Cortex of kidney (tissue), 1 donor: ENCODE measurements around the gene MARF1.
"Not testable (repeated sequence)": the region's sequence is repeated elsewhere in the genome, so short reads cannot be mapped to it uniquely, and the experiment has no call there.

Experiments
- DNase-seq: peaks from one replicate; lab custom pipeline; 2025; lab: John Stamatoyannopoulos, UW

MARF1 gene

DNA sequence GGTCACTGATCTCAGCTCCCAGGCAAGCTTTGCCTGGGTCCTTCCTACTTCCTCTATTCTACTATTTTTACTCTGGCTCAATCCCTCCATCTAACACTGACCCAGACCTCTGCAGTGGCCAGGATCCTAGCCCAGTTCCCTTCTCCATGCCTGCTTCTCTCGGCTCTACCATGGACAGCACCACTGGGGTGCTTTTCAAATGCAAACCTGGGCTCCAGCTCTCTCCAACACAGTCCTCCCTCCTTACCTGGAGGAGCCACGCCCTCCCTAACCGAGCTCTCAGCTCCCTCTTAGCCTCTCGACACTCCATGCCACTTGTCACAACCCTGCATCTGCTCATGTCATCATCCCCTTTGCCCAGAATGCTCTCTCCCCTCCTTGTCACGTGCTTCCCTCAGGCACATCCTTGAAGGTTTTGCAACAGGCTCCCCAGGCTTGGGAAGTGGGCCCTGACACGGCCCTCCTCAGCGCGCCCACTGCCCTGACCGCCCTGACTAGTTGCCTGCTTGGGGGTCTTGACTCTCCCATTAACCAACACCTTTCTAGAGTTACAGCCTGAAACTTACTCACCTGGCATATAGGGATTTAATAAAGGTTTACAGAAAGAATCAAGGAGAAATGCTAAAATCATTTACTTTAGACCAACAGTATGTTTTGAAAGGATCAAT lies 41.6 kb downstream of the MARF1 start:
- DNase-seq, result no peak

- no peak for DNase-seq
Observed at GRCh38 chr16:15599303-15600070, 43.5 kb downstream of the MARF1 start.

- DNase-seq, result no peak
Observed at GRCh38 chr16:15598648-15599190, 44.2 kb downstream of the MARF1 start.

DNA sequence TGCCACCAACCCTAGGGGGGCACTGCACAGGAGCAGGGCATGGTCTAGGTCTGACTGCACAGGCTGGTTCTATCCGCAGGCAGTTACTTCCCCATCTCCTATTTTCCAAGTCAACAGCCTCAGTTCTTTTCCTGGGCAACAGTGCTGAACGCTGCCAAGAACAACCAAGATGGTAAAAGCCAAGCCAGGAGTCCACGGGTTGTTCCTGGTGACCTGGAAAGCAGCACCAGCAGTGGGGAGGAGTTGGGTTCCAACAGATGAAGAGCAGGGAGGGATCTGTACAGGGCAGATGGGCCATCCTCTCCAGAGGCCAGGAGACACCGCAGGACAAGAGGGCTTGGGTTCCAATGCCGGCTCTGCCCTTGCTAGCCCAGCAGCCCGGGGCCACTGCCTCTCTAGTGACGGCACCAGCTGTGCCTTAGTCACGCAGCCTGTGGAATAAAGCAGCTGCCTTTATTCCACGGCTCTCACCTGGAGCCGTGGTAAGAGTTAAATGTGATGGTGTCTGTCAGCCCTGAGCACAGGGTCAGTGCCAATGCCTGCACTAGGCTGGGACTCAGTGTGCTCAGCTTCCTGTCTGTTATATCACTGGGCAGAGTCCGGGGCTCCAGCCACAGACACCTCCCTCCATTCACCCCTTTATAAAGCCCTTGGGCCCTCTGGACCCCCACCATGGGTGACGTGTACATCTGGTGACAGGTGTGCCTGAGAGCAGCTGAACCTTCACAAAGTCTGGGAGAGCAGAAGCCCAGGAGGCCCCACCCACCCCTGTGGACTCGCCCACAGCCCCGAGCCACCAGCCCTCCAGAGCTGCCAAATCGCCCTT lies 44.9 kb downstream of the MARF1 start:
- no peak for DNase-seq

GRCh38 chr16:15597135-15597534 lies 45.8 kb downstream of the MARF1 start:
- no peak for DNase-seq

- DNase-seq, result no peak
Observed at GRCh38 chr16:15594711-15595320, 48.1 kb downstream of the MARF1 start.

DNA sequence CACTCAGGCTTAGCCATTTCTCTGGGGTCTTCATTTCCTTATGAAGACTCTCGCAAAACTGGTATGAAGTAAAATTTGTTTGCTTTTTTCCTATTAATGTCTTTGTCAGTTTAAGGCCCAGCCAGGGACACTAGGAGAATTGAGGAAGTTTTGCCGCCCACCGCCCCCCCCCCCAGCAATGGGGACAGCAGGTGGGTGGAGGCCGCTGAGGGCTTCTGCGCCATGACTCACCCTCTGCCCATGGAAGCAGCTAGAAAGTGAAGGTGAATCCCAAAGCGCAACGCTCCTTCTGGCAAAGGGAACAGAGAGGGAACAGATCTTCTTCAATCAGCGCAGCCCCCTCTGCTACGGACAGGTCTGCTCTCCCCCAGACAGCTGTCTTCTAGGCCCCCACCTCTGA lies 49.7 kb downstream of the MARF1 start:
- DNase-seq, result no peak

GRCh38 chr16:15592324-15592723 lies 50.6 kb downstream of the MARF1 start:
- no peak for DNase-seq

GRCh38 chr16:15587152-15587825 lies 55.7 kb downstream of the MARF1 start:
- no peak for DNase-seq

DNA sequence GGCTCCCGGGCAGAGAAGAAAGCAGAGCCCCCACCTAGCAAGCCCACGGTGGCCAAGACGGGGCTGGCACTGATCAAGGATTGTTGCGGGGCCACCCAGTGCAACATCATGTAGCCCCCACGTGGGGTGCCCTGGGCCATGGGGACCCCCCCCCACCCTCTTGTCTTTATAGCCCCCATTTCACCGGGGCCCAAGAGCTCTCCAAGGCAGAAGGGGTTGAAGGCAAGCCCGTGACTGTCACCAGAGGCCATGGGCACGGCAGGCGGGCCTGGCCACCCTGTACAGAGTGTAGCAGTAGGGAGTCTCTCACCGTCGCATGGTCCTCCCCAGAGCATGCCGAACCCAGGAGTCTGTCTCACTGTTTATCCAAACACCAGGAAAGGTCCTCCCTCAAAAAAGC lies 56.2 kb downstream of the MARF1 start:
- no peak for DNase-seq

DNA sequence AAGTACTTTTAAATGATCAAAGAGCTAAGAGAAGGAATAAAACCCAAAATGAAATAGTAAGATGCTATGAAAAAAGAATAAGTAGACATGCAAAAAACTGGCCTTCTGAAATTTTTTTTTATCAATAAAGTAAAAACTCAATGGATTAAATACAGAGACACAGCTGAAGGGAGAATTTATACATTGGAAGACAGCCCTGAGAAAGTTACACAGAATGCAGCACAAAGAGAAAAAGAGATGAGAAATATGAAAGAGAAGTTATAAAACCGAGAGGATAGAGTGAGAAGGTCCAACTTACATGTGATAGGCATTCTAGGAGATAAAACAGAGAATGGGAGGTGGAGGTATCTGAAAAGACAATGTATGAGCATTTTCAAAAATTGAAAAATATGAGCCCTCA lies 57.0 kb downstream of the MARF1 start:
- no peak for DNase-seq

- no peak for DNase-seq
Observed at GRCh38 chr16:15583526-15583925, 59.4 kb downstream of the MARF1 start.

- DNase-seq, result no peak
Observed at GRCh38 chr16:15581127-15581815, 61.7 kb downstream of the MARF1 start.

GRCh38 chr16:15578824-15579223 lies 64.1 kb downstream of the MARF1 start:
- no peak for DNase-seq

- no peak for DNase-seq
Observed at GRCh38 chr16:15576960-15577958, 65.7 kb downstream of the MARF1 start.

- no peak for DNase-seq
Observed at GRCh38 chr16:15575293-15576049, 67.5 kb downstream of the MARF1 start.

DNA sequence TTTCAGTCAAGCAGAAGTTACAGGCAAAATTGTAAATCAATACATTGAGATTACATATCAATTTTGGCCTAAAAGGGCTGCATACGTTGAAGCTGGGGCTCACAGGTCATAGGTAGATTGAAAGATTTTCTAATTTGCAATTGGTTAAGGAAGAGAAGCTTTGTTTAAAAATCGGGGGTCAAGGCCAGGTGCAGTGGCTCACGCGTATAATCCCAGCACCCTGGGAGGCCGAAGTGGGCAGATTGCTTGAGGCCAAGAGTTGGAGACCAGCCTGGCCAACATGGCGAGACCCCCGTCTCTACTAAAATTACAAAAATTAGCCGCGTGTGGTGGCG lies 68.4 kb downstream of the MARF1 start:
- no peak for DNase-seq

- not testable (repeated sequence) for DNase-seq
Observed at GRCh38 chr16:15573896-15574613, 68.9 kb downstream of the MARF1 start.
